ENCODE data around the gene C16orf90.

The C16orf90 gene, protein sequence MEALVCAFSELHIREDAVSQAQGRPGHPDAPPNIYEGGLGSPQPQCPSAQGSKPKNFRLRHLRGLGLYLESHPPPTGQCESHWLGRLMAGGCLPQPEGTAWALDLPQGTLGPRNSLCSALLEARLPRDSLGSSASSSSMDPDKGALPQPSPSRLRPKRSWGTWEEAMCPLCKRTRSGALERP

GRCh38 chr16:3495176-3495575 lies at the start of gene C16orf90:
Gene C16orf90, minus strand, starts transcription at chr16:3495489. Its CDS starts 68 bp downstream, at chr16:3495421.
- no peak for DNase-seq

DNA sequence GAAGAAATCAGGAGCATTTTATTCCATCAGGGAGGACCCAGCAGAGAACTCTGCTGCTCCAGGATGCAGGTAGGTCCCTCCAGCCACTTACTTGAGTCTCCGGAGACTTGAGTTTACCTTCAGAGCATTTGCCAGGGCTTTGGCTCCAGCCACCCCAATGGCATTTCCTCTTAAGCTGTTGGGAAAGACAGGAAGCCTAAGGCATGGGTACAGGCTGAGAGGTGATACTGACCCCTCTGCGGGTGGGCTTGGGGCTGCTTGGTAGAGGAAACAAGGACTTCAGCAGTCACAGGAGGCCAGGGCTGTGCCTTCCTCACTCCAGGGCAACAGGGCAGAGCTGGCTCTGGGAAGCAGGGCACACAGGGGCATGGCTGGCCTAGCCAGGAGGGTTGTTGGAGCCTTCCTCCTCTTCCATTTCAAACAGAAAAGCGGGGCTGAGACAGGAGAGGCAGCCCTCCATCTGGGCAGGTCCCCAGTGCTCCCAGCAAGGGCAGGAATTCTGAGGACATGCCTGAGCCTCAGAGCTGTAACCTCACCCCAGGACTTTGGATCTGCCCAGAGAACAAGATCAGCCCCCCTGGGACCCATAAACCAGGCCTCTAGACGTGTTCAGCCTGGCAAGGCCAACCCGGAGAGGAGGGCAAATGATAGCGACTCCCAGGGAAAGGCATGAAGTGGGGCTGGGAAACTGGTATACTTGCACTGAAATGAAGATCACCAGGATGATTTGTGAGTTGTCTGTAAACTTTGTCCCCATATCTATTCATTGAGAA lies 47.5 kb upstream of the C16orf90 start:
- DNase-seq, result no peak

DNA sequence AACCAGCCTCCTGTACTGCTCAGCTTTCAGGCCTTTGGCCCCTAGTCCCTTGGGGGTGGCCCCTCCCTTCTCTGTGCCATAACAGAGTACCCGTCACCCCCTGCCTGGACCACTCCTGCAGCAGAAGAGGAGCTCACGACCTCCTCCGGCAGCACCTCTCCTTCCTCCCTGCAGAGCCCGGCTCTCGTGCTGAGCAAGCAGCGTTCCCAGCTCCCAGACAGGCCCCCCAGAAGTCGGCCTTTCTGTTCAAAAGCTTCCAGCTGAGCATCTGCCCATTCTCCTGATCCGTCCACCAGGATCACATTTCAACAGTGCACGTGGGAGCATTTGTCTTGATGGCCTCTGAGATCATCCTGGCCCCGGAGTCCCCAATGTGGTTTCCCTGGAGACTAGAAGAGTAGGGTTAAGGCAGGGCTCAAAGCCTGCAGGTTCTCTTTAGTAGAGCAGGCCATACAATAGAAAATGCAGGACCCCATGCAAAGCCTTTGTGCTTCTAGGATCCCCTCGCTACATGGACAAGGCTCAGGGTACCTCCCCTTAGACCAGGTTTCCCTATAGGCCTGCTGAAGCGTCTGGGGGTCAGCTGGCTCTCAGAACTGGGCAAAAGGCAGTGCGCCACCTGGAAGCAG lies 46.4 kb upstream of the C16orf90 start:
- no peak for DNase-seq

DNA sequence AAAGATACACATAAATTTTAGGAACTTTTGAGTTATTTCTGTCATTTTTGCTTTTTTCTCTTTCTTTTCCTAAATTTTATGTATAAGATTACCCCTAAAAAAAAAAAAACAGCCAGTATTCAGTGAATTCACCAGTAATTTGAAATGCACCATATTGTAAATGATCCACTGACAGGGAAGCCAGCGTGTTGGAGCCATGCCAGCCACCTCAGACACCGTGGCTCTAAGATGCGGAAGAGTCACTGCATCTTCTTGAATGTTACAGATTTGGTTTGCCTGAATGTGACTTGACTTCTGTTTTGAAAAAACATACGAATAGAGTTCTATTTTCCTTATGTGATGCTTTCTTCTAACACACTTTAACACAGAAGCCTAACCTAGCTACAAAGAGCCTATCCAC lies 42.9 kb upstream of the C16orf90 start:
- DNase-seq, result no peak

DNA sequence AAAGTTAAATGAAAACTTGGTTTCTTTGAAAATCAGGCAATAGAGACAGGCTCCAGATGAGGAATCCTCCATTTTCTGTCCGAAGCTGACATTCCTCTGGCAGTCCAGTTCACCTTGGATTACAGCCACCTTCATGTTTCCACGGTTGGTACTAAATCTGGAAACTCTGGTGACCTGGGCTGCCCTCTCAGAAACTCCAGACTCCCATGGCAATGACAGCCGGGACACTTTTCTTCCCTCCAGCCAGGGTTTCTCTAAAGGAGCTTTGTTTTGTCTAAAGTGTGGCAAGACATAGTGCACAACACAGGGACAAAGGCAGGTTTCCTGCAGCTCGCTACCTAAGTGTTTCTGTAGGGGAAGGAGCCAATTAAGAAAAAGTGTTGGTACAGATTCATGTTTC lies 41.6 kb upstream of the C16orf90 start:
- no peak for DNase-seq

- no peak for DNase-seq
These were observed 41.0 kb upstream of the C16orf90 start for GRCh38 chr16:3536271-3536731.

GRCh38 chr16:3534126-3534525 lies 38.8 kb upstream of the C16orf90 start:
- DNase-seq, result no peak

DNA sequence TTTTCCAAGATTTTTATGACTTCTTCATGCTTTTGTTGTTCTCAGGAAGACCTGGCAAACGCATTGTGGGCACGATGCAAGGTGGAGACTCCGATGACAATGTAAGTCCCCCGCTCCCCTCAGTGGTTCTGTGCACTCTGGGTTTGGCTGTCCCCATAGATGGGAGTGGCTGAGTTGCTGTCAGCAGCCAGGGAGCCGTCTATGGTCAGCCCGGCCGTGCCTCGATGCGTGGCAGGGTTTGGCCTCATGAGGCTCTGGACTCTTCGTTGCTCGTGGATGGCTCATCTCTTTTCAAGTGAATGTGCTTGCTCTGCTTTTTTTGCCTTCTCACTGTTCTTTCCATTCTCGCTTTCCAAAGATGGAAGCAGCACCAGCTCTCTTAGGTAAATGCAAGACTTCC lies 37.5 kb upstream of the C16orf90 start:
- DNase-seq, result no peak

DNA sequence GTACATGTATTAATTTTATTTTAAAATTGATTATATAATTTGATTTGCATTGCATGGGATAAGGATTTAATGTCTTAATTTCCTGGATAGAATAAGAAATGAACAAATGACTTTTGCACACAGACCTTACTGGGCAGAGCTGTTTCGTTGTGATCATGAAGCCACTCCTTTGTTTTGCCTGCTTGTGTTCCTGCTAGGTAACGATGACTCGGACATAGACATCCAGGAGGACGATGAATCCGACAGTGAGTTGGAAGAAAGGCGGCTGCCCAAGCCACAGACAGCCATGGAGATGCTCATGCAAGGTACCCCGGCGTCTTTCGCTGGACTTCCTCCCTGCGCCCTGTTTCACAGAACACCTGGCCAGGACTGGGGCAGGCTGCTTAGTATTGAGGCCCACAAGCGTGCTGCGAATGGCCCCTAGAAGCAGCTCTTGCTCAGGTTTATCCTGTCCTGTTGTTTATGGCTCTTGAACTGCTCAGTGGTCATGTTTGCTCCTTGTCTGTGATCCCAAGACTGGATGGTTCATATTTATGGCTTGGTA lies 35.2 kb upstream of the C16orf90 start:
- no peak for DNase-seq

DNA sequence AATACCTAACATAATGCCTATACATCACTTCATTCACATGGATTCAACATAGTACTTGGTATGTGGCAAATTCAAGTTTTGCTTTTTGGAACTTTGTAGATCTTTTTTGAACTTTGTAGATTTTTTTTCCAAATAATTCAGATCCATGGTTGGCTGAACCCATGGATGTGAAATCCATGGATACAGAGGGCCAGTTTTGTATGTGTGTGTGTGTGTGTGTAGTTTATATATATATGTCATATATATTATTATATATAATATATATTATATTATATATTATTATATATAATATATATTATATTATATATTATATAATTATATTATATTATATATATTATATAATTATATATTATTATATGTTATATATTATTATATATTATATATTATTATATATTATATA lies 33.9 kb upstream of the C16orf90 start:
- DNase-seq, result no peak

GRCh38 chr16:3528406-3528805 lies 33.1 kb upstream of the C16orf90 start:
- no peak for DNase-seq

GRCh38 chr16:3527216-3527829 lies 32.0 kb upstream of the C16orf90 start:
- DNase-seq, result peak; percentile 20

DNA sequence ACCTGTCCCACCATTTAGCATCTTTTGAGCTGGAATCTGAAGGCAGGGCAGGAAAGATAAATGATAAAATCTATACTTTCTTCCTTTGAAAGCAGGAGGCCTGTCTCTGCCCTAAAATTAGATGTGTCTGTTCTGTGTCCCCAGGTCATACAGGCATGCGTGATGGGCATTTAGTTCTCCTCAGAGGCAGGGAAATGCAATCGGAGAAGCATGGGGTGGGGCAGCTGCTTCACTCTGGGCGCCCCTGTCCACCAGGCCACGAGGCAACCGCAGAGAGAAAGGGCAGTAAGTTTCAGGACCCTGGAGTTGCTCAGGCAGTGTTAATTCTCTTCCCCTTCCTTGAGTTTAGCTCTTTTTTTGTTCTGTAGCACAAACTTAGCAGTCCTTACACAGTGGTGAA lies 30.7 kb upstream of the C16orf90 start:
- no peak for DNase-seq

- DNase-seq, result no peak
These were observed 28.0 kb upstream of the C16orf90 start for GRCh38 chr16:3523281-3523680.

- DNase-seq, result no peak
These were observed 25.6 kb upstream of the C16orf90 start for GRCh38 chr16:3520841-3521240.

DNA sequence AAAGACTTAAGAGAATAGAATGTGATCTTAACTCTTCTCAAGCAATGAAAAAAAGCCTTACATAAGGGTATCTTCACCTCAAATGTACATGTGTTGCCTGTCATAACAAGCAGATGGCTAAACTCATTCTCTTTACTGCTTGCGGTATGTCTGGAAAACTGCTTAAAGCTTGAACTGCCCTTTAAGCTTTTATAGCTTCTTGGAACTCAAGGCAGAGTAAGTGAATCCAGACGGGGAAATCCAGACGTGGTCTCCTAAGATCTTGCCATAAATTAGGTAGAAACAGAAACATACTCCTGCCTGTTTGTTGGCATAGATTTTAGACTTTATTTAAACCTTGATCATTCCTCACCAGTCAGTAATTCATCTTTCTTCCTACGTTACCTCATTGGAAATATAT lies 25.1 kb upstream of the C16orf90 start:
- no peak for DNase-seq

DNA sequence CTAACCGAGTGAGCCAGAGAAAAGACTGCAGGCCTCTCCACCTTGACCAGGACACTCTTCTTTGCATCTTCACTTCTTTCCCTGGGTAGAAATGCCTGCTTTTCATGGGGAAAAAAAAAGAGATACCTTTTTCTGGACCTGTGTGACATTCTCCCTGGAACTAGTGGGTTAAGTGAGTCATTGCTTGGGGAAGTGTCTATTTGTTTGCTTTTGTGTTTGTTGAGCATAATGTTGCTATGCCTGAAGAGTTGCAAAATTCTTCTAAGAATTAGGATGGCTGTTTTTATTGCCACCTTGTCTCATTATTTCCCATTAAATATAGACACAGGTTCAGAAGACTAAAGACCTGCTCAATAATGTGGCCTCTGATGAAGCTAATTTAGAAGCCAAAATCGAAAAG lies 24.3 kb upstream of the C16orf90 start:
- no peak for DNase-seq

- no peak for DNase-seq
These were observed 23.7 kb upstream of the C16orf90 start for GRCh38 chr16:3518986-3519348.

DNA sequence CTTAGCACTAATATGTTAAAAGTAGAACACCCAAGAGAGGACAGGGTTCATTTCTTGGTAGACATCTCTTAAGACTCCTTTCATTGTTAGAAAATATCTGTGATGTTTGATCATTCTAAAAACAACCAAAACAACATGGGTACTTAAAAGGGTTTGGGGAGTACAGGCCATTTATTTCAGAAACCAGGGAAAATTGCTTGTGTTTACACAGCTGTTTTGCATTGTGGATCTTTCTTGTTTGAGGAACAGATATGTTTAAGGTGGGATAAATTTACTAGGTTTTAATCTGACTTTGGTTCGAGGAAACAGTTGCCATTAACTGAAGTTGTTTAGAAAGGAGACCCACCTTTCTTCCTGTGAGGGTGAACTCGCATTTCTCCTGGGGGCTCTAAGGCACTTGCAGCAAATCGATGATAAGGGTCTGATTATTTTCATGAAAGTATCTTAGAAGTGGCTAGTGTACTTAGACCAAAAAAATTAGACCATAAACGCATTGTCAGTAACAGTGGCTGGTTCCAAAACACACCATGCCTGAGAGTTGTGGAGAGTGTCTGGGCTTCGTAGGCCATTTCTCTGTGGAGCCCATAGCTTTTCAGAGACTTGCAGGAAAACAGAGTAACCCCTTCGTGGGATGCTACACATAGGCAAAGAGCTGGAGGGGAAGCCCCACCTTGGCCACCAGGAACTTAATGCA lies 23.1 kb upstream of the C16orf90 start:
- DNase-seq, result no peak

GRCh38 chr16:3515897-3516296 lies 20.6 kb upstream of the C16orf90 start:
- DNase-seq, result no peak

- no peak for DNase-seq
These were observed 19.3 kb upstream of the C16orf90 start for GRCh38 chr16:3514621-3515020.

DNA sequence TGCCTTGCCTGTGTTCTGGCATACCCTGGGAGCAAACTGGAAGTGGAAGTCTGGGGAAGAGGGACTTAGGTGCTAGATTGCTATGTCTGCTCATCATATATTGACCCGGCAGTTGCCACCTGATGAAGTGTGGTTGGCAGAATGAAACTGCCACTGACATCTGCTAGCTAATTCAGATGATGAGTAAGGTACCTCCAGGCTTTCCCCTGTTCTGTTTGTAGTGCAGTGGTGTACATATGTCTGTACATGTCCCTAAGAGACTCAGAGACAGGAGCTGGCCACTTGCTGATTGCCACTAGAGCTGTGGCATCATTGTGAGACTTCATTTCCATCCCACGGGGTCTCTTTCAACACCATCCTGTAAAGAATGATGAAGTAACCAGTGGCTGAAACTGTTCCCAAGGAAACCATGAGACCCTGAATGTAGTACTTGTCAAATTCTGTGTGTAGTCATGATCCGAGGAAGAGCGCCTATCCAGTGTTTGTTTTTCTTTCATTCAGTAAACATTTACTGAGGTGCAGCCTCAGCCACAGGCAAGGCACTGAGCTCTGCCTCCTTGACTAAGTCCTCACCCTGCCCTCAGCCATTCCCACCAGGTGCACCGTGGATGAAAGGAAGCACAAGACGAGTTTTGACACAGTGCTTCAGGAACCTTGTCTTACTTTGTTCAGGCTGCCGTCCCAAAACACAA lies 18.7 kb upstream of the C16orf90 start:
- no peak for DNase-seq

All from NCI-H226 (cell line).